Measurements from ENCODE around the gene SNX27. TPM values are rescaled to one million over a fixed set of nuclear protein-coding genes. Genes with fewer than 3 reads are reported as not detected.

The SNX27 gene
- total and polyA plus RNA-seq, 2 donors (not counting 3 experiments of a cell fraction or from before 2014, with no cell fraction given), result 8.1 to 24.9 TPM

DNA sequence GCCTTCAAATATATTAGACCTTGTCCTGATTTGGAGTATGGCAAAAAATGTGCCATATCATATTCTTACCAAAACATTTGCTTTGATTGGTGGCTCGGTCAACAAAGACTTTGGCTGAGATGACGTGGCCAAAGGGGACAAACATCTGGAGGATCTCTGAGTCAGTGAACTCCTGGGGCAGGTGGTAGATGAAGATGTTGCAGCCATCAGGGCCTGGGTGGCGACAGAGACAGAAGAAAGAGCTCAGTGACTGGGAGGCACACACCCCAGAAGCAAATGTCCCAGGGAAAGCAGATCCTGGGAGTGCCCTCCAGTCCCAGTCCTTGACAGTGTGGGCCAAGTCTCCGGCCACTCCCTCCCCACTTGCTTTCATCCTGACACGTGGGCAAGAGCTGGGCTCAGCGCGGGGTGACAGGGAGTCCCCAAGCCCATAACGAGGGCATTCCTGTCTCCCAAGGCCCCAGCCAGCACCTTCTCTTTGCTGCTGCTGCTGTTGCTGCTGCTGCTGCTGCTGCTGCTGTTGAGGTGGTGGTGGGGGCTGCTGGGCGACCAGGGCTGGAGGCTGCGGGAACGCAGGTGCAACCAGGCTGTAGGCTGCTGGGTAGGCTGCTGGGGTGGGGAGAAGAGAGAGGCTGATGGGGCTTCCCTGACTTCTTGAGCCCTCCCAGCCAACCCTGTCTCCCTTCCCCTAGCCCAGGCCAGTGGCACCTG is 94.1 kb downstream of the SNX27 start:
- no TSS peak for BruUV-seq (replicated peaks)
- no peak overlapping the region for H2AFZ ChIP-seq (ENCODE audit: low read depth, low read length)
- dilution Hi-C loops (cut with MboI; ENCODE audit: extremely low pct_ligation_motif_present, low sequenced_read_pairs) (no loop called here), intact Hi-C loops (cut with micrococcal nuclease) (no loop called here)
- no peak overlapping the region for H3K4me3 ChIP-seq (replicated peaks in 1 of 3; ENCODE audit: insufficient read depth in 1 of 3, low read depth in 1 of 3, low read length in 3 of 3)
- ChIA-PET POLR2A (no interaction called here), CTCF (no interaction called here)
- H3K79me2 ChIP-seq (ENCODE audit: control insufficient read depth, insufficient read depth, low read length), result no peaks in the 10 kb centered on the region
- no peak overlapping the region for H3K27ac ChIP-seq (ENCODE audit: insufficient read depth, low read depth, low read length)
- peaks cover 0 to 4% of the 10 kb centered on the region in 2 experiments for H3K36me3 ChIP-seq (ENCODE audit: control insufficient read depth in 2 of 2, extremely low read depth in 1 of 2, insufficient read depth in 2 of 2, low read length in 2 of 2)
- FAIRE-seq, result no peak
- H3K9me3 ChIP-seq (replicated peaks; ENCODE audit: control insufficient read depth, insufficient read depth, low read length), result no peaks in the 10 kb centered on the region
- H3K9ac ChIP-seq (replicated peaks; ENCODE audit: extremely low read depth, insufficient read depth, low read length), result no peak overlapping the region
- H3K9me1 ChIP-seq (replicated peaks; ENCODE audit: control insufficient read depth, extremely low read depth, insufficient read depth, low read length), result no peaks in the 10 kb centered on the region
- DNase-seq (ENCODE audit: low read depth, low spot score), result no peak
- no peaks in the 10 kb centered on the region for H3K27me3 ChIP-seq (ENCODE audit: control insufficient read depth in 2 of 2, insufficient read depth in 2 of 2, low read length in 2 of 2)
- TF ChIP-seq EZH2 (IDR thresholded peaks at IDR 0.05; ENCODE audit: borderline replicate concordance, low read depth, low read length, severe bottlenecking) (no peak), JUN (IDR thresholded peaks at IDR 0.05; ENCODE audit: borderline replicate concordance, insufficient read depth, insufficient read length, low read depth) (no peak), FOS (IDR thresholded peaks at IDR 0.05; ENCODE audit: borderline replicate concordance, insufficient read depth, low read length) (no peak), POLR2AphosphoS5 (IDR thresholded peaks at IDR 0.05; ENCODE audit: insufficient read depth, low read depth, low read length) (no peak), GATA2 (IDR thresholded peaks at IDR 0.05; ENCODE audit: insufficient read depth, insufficient read length, low read depth, low read length) (no peak), MYC (IDR thresholded peaks at IDR 0.05; ENCODE audit: low read depth, low read length) (no peak), POLR2A (IDR thresholded peaks at IDR 0.05; ENCODE audit: low read depth, low read length) (no peak)
- TF ChIP-seq, protein P1, sequence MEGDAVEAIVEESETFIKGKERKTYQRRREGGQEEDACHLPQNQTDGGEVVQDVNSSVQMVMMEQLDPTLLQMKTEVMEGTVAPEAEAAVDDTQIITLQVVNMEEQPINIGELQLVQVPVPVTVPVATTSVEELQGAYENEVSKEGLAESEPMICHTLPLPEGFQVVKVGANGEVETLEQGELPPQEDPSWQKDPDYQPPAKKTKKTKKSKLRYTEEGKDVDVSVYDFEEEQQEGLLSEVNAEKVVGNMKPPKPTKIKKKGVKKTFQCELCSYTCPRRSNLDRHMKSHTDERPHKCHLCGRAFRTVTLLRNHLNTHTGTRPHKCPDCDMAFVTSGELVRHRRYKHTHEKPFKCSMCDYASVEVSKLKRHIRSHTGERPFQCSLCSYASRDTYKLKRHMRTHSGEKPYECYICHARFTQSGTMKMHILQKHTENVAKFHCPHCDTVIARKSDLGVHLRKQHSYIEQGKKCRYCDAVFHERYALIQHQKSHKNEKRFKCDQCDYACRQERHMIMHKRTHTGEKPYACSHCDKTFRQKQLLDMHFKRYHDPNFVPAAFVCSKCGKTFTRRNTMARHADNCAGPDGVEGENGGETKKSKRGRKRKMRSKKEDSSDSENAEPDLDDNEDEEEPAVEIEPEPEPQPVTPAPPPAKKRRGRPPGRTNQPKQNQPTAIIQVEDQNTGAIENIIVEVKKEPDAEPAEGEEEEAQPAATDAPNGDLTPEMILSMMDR (IDR thresholded peaks at IDR 0.05; ENCODE audit: extremely low read depth in 1 of 2, insufficient read depth in 1 of 2, low read depth in 1 of 2, low read length in 2 of 2), result no peak
- TF ChIP-seq, protein P2, sequence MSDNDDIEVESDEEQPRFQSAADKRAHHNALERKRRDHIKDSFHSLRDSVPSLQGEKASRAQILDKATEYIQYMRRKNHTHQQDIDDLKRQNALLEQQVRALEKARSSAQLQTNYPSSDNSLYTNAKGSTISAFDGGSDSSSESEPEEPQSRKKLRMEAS (IDR thresholded peaks at IDR 0.05; ENCODE audit: insufficient read depth, insufficient read length), result no peak
- H3K4me2 ChIP-seq (ENCODE audit: insufficient read depth, low read length), result no peak overlapping the region
- no peaks in the 10 kb centered on the region for H4K20me1 ChIP-seq (replicated peaks; ENCODE audit: control insufficient read depth, extremely low read depth, insufficient read depth, low read length)
- peaks cover 13% of the 10 kb centered on the region for H3K4me1 ChIP-seq (ENCODE audit: control insufficient read depth, extremely low read depth, insufficient read depth, low read length)

All from endothelial cell of umbilical vein (primary cell).